Gastroesophageal sphincter (tissue), 4 donors: ENCODE measurements around the gene IL17RA. TPM values are rescaled to one million over a fixed set of nuclear protein-coding genes. Genes with fewer than 3 reads are reported as not detected.

Experiments used
- ATAC-seq: fragments of 150-250 bp; one replicate; pipeline ENCODE4 v1.9.1; 2016; ENCODE audit warnings: mild to moderate bottlenecking, moderate library complexity
- H3K27ac ChIP-seq, 4 donors: fragments of 200-600 bp; sonication (generic) in 3 of 4; 1 replicate in 3 of 4; 2 replicates in 1 of 4; pipeline ENCODE4 v1.5.1; 2016 to 2019
- H3K27me3 ChIP-seq: fragments of 200-600 bp; sonication (generic); one replicate; pipeline ENCODE4 v1.5.1; 2019
- H3K36me3 ChIP-seq, 2 donors: fragments of 200-600 bp; sonication (generic); one replicate each; pipeline ENCODE4 v1.5.1; 2019; ENCODE audit warnings: control low read depth in 1 of 2
- H3K4me1 ChIP-seq, 3 donors: fragments of 200-600 bp; sonication (generic); 1 replicate in 2 of 3; 2 replicates in 1 of 3; pipeline ENCODE4 v1.5.1; 2016 to 2019; ENCODE audit warnings: control low read depth in 2 of 3
- H3K4me3 ChIP-seq, 2 donors: fragments of 200-600 bp; sonication (generic); one replicate each; pipeline ENCODE4 v1.5.1; 2019; ENCODE audit warnings: mild to moderate bottlenecking in 1 of 2, moderate library complexity in 1 of 2
- H3K9me3 ChIP-seq, 3 donors: fragments of 200-600 bp; sonication (generic); one replicate each; pipeline ENCODE4 v1.5.1; 2017 to 2019; ENCODE audit warnings: control low read depth in 2 of 3
- EP300 ChIP-seq: sonication (generic); formaldehyde crosslinking; IDR thresholded peaks from one replicate; pipeline ENCODE4 v1.6.1; 2017; ENCODE audit warnings: antibody characterized with exemption, mild to moderate bottlenecking
- POLR2A ChIP-seq, 2 donors: fragments of 450-650 bp; IDR thresholded peaks; one replicate each; pipeline ENCODE4 v1.6.1; 2017; ENCODE audit warnings: antibody characterized with exemption in 2 of 2, mild to moderate bottlenecking in 2 of 2, moderate library complexity in 1 of 2
- POLR2AphosphoS5 ChIP-seq: sonication (generic); formaldehyde crosslinking; IDR thresholded peaks from one replicate; pipeline ENCODE4 v1.6.1; 2017; ENCODE audit warnings: antibody characterized with exemption
- WGBS, 2 donors: methylation state at CpG; one replicate each; pipeline ENCODE4 v1.1.5; 2018; ENCODE audit warnings: low coverage in 1 of 2; 5-methylcytosine and 5-hydroxymethylcytosine counted together
- total RNA-seq, 4 donors: library from RNA; depleted of rRNA; stranded (reverse); fragments of >200 nt; gene quantifications; one replicate each; pipeline ENCODE4 v1.1.0, GENCODE V29; 2016
- TF ChIP-seq, protein P1 (sequence below), 4 experiments: fragments of 200-600 bp in 2 of 4; fragments of 450-650 bp in 2 of 4; sonication (generic) in 1 of 4; IDR thresholded peaks; one replicate each; pipeline ENCODE4 v1.5.1; 2017 to 2019; ENCODE audit warnings: antibody characterized with exemption in 4 of 4, mild to moderate bottlenecking in 2 of 4, moderate library complexity in 2 of 4

Gene IL17RA
- total RNA-seq, 4 donors from 2014 or later: 5.9 to 15.6 (median 14.2) TPM

DNA sequence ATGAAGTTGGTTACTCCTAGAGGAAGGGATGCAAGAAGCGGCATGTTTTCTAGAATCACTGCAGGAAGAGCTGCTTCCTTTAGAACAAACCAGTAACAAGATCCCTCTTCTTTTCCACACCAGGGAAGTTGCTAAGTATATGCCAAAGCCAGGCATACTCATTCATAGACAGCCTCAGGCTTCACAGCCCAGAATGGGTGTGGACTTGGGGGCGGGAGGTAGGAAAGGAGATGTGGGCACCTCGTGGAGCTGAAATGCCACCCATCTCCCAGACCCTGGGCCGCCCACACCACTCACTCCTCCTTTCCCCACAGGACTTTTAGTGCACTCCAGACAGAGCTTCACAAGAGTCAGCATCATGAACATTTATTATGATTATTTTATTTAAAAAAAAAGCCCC lies 52.4 kb downstream of the IL17RA start:
- ATAC-seq: no peak
- H3K4me1 ChIP-seq: no peaks in the 10 kb centered on the region
- H3K27ac ChIP-seq: no peak overlapping the region
- no peak overlapping the region for H3K4me3 ChIP-seq
- H3K36me3 ChIP-seq: peaks cover 0 to 77% of the 10 kb centered on the region in 2 donors
- TF ChIP-seq POLR2AphosphoS5 (no peak), EP300 (no peak), POLR2A (IDR thresholded peaks at IDR 0.05) (no peak)
- TF ChIP-seq, protein P1, sequence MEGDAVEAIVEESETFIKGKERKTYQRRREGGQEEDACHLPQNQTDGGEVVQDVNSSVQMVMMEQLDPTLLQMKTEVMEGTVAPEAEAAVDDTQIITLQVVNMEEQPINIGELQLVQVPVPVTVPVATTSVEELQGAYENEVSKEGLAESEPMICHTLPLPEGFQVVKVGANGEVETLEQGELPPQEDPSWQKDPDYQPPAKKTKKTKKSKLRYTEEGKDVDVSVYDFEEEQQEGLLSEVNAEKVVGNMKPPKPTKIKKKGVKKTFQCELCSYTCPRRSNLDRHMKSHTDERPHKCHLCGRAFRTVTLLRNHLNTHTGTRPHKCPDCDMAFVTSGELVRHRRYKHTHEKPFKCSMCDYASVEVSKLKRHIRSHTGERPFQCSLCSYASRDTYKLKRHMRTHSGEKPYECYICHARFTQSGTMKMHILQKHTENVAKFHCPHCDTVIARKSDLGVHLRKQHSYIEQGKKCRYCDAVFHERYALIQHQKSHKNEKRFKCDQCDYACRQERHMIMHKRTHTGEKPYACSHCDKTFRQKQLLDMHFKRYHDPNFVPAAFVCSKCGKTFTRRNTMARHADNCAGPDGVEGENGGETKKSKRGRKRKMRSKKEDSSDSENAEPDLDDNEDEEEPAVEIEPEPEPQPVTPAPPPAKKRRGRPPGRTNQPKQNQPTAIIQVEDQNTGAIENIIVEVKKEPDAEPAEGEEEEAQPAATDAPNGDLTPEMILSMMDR (IDR thresholded peaks at IDR 0.05): no peak
- WGBS, 2 donors: 64 to 80% methylated on average over 3 of the region's 4 CpGs
- H3K27me3 ChIP-seq: no peaks in the 10 kb centered on the region
- H3K9me3 ChIP-seq: no peaks in the 10 kb centered on the region

DNA sequence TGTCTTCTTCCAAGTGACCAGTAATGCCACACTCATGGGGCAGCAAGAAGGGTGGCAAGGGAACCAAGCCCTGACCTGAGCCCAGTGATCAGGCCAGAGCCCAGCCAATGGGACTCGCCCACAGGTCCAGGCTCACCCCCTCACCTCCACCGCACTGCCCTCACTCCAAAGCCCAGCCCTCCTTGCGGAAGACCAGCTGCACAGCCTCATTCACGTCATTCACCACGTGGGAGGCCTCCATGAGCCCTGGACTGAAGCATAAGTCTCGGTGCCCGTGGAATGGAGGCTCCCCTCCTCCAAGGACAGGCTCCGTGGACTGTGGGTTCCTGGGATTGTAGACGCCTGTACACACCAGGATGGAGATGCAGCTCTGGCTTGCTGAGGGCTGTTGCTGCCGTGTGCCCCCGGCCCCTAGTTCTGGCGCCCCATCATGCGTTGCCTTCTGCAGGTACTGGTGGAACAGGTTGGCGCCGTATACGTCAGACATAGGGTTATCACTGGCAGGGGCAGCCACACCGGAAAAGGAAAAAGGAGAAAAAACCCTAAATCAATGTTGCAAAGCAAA lies 53.1 kb downstream of the IL17RA start:
- TF ChIP-seq POLR2AphosphoS5: no peak
- no peak for TF ChIP-seq EP300
- TF ChIP-seq POLR2A (IDR thresholded peaks at IDR 0.05): no peak
- 90 to 100% methylated on average over 1 to 2 of the region's 17 CpGs for WGBS, 2 donors
- peaks cover 0 to 85% of the 10 kb centered on the region in 2 donors for H3K36me3 ChIP-seq

DNA sequence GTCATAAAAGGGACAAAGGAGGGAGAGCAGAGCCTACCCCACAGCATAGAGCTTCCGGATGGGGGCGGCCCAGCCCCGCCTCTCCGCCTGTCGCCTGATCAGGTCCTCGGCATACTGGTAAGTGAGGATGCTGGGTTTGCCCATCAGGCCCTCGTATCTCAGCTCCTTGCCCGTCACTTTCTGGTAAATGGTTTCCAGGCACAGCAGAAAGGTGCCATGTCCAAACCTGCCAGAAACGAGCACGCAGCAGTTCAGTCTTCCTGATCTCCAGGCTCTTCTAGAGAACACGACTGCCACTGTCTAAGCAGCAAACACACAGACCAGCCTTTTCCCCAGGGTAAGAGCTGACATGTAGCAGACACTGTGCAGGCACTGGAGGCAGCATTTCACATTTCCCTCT lies 53.7 kb downstream of the IL17RA start:
- no peak for ATAC-seq
- no peak overlapping the region for H3K27ac ChIP-seq
- no peak overlapping the region for H3K4me3 ChIP-seq
- no peaks in the 10 kb centered on the region for H3K27me3 ChIP-seq
- peaks cover 0 to 88% of the 10 kb centered on the region in 2 donors for H3K36me3 ChIP-seq
- H3K9me3 ChIP-seq: no peaks in the 10 kb centered on the region
- TF ChIP-seq EP300 (no peak), POLR2A (IDR thresholded peaks at IDR 0.05) (no peak), POLR2AphosphoS5 (no peak)
- TF ChIP-seq, protein P1 (IDR thresholded peaks at IDR 0.05): no peak
- WGBS, 2 donors: 78 to 82% methylated on average over 8 of the region's 11 CpGs
- no peaks in the 10 kb centered on the region for H3K4me1 ChIP-seq

More for the DNA sequence above, 53.1 kb downstream of the IL17RA start:
- Histone ChIP-seq H3K9me3 (no peaks in the 10 kb centered on the region), H3K4me1 (no peaks in the 10 kb centered on the region), H3K4me3 (no peak overlapping the region), H3K27ac (no peak overlapping the region), H3K27me3 (no peaks in the 10 kb centered on the region)
- no peak for ATAC-seq

DNA sequence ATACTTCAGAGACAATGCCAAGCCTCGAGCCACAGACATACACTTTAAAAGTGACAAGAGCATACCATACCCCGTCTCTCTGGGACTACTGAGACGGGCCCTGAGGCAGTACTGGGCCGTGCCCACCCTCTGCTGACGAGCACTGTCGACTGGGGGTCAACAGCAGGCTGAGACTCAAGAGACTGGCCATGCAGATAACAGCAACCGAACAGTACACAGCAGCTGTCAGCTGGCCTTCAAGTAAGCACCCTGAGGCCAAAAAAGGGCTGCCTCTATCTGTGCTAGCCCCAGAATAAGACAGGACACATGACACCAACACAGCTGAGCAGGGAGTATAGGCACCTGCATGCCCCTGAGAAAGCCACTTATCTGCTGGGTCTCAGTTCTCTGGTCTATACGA lies 55.2 kb downstream of the IL17RA start:
- TF ChIP-seq, protein P1 (IDR thresholded peaks at IDR 0.05): no peak
- TF ChIP-seq POLR2A (IDR thresholded peaks at IDR 0.05): no peak
- TF ChIP-seq EP300: no peak
- no peak for TF ChIP-seq POLR2AphosphoS5
- Histone ChIP-seq H3K4me3 (no peak overlapping the region), H3K27me3 (no peaks in the 10 kb centered on the region), H3K36me3 (peaks cover 0 to 93% of the 10 kb centered on the region in 2 donors), H3K27ac (no peak overlapping the region), H3K9me3 (no peaks in the 10 kb centered on the region), H3K4me1 (no peaks in the 10 kb centered on the region)
- ATAC-seq: no peak
- 67 to 88% methylated on average over 1 to 4 of the region's 8 CpGs for WGBS, 2 donors

DNA sequence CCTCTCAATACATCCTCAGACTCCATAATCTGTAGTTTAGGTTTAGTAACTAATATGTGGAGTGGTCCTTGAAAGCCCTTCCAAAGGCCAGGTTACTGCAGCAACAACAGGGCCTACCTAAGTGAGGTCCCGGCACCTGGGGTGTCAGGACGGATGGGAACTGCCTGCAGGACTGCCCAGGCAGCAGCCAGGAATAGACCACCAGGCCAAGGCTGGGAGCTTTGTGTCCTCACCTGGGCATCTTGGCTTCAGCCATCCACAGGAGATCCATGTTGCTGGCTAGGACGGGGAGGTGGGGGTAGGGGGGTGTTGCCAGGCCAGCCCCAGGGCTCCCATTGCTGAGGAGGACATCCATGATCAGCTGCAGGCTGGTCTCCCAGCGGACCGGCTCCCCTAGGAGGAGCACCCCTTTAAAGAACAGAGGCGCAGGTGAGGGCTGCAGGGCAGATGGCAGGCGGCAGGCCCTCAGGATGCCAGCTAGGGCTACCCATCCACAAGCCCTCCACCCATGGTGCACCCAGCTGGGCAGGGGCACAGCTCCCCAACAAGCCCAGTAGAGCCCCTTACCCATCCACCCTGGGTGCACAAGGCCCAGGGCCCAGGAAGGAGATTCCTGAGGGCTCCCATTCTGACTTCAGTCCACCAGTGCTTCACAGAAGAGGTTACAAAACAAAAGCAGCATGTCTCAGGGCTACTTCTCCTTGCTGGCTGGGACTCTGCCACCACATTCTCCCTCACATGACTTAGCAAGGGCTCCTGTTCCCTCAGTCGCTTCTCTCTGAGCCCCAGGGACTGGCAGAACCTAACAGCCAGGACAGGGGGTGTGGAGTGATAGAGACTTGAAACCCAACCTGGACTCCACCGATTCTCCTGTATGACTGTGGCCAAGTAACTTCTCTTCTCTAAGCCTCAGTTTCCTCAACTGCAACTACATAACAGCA lies 56.3 kb downstream of the IL17RA start:
- H3K4me3 ChIP-seq: no peak overlapping the region
- ATAC-seq: no peak
- no peaks in the 10 kb centered on the region for H3K9me3 ChIP-seq
- no peaks in the 10 kb centered on the region for H3K4me1 ChIP-seq
- no peak overlapping the region for H3K27ac ChIP-seq
- no peaks in the 10 kb centered on the region for H3K27me3 ChIP-seq
- TF ChIP-seq, protein P1 (IDR thresholded peaks at IDR 0.05): no peak
- TF ChIP-seq POLR2AphosphoS5: no peak
- TF ChIP-seq EP300: no peak
- no peak for TF ChIP-seq POLR2A (IDR thresholded peaks at IDR 0.05)
- WGBS, 2 donors: 100% methylated on average over 1 of the region's 9 CpGs; no CpG with 5 or more reads in 1 of the 2 donors
- H3K36me3 ChIP-seq: peaks cover 0 to 94% of the 10 kb centered on the region in 2 donors
